NCI-H1092 (cell line): Measurements from ENCODE around the gene FSD1.
A peak's percentile ranks its signal among the peaks of the same experiment; 100 is the strongest.
"Not testable (repeated sequence)": the region's sequence is repeated elsewhere in the genome, so short reads cannot be mapped to it uniquely, and the experiment has no call there.

Source experiments
- DNase-seq: peaks from one replicate; lab custom pipeline; 2025; lab: John Stamatoyannopoulos, UW

The FSD1 gene

DNA sequence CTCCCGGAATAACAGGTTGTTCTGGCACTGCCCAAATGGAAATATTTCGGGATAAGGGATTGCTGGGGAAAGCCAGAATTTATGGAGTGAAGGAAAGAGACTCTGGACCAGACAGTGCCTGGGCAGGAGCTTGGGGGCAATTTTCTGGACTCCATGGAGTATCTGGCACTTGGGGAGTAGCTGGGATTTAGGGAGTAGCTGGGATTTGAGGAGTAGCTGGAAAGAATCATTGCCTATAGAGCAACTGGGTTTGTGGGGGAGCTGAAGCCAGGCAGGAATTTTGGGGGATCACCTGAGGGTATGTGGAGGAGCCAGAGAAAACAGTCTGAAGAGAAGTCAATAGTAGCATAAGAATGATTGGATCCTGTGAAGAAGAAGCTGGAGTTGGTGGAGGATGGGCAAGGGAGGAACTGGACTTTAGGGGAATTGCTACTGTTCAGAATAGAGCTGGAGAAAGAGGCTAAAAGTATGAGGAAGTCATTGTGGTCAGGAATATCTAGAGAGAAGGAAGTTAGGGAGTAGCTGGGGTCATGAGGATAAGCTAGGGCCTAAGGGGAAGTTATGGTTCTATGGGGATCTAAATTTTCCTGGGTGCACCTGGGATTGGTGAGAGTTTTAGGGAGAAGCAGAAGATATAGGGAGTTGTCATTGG, 14.8 kb downstream of the FSD1 start:
- DNase-seq = no peak

DNA sequence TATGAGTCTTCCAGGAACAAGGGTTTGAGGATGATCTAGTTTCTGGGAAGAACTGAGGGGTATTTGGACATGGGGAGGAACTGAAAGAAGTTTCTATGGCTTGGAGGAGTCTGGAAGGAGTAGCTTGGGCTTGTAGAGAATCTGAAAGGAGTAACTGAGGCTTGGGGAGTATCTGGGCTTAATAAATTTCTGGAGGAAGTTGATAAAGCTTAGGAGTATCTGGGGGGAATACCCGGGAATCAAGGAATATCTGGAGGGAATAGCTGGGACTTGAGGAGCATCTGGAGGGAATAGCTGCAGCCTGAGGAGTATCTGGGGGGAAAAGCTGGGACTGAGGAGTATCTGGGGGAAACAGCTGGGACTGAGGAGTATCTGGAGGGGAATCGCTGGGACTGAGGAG, 16.0 kb downstream of the FSD1 start:
- no peak for DNase-seq

DNA sequence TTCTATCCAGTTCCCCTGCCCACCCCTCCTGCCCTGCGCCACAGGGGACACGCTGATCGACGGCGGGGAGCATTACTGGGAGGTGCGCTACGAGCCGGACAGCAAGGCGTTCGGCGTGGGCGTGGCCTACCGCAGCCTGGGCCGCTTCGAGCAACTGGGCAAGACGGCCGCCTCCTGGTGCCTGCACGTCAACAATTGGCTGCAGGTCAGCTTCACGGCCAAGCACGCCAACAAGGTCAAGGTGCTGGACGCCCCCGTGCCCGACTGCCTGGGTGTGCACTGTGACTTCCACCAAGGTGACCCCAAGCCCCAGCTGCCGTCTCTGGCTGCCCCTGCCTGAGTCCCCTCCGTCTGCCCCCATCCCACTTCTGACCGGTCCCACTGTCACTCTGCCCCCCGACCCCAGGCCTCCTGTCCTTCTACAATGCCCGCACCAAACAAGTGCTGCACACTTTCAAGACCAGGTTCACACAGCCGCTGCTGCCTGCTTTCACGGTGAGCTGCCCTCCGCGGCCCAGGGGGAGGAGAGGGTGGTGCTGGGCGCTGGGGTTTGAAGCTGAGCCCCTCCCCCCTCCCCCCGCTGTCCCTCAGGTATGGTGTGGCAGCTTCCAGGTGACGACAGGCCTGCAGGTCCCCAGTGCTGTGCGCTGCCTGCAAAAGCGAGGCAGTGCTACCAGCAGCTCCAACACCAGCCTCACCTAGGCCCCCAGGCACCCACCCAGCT, 18.7 kb downstream of the FSD1 start:
- DNase-seq = no peak

DNA sequence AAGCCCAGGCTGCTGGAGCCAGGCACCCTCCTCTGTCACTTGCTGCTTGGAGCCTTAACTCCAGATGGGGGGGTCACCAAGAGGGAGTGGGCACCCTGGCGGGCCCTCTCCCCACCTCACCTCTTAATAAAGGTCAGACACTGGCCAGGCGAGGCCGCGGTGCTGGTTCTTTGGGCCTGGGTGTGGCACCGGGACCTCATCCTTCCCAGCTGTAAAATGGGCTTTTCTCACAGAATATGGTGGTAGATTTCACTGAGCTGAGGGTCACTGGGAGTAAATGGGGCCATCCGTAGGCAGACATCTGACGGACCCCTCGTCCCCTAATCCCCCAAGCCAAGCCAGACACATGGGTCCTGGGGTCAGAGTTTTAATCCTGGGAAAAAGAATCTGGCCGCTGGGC, 19.3 kb downstream of the FSD1 start:
- no peak for DNase-seq

DNA sequence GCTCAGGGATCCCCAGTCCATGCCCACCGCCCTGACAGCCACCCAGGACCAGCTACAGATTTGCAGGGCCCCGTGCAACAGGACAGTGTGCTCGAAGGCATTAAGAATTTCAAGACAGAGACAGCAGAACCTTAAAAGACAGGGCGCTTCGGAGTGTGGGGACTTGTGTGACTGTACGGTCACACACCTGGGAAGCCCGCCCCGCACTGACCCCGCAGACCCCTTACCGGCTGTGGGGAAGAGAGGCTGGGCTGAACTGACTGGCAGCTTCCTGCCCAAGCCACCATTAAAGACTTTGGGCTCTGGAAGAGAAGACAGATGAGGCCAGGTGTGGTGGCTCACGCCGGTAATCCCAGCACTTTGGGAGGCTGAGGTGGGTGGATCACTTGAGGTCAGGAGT, 19.8 kb downstream of the FSD1 start:
- DNase-seq = no peak

DNA sequence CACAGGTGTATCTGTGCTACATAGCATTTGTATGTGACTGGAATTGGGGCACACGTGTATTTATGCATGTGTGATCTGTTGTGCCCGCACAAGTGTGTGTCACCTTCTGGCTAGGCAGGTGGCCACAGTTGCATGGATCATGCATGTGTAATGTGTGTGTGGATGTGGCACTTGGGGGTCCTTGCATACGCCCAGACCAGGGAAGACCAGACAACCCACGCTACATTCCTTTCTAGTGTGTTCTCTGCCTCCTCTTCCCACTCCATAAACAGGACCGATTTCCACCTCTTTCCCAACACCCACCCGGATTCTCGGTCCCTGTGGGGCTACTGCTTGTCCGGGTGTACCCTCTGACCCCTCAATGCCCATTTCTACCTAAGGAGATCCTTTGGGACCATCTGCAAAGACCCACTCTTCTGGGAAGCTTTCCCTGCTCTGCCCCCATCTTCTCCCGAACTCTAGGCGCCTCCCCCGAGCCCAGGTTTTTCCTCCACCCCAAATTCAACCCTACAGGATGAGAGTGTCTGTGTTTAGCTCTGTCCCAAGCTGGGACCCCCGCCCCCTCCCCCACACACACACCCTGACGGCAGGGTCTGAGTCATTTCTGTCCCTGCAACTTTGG, 21.9 kb downstream of the FSD1 start:
- DNase-seq = no peak

DNA sequence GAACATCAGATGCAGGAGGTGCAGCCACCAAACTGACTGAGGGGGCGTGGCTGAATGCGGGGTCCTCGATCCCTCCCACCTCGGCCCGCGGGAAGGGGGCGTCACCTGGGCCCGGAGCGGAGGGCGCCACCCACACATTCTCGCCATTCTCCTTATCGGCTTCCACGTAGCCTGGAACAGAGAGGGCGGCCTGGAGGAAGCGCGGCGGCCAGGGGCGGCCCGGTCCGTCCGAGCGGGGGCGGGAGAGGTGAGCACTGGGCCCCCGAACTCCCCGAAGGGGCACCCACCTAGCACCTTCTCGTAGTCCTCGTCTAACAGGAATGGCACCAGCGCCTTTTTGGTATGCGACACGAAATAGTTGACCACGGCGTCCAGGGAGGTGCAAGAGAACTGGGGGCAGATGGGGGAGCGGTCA, 22.4 kb downstream of the FSD1 start:
- DNase-seq = no peak

DNA sequence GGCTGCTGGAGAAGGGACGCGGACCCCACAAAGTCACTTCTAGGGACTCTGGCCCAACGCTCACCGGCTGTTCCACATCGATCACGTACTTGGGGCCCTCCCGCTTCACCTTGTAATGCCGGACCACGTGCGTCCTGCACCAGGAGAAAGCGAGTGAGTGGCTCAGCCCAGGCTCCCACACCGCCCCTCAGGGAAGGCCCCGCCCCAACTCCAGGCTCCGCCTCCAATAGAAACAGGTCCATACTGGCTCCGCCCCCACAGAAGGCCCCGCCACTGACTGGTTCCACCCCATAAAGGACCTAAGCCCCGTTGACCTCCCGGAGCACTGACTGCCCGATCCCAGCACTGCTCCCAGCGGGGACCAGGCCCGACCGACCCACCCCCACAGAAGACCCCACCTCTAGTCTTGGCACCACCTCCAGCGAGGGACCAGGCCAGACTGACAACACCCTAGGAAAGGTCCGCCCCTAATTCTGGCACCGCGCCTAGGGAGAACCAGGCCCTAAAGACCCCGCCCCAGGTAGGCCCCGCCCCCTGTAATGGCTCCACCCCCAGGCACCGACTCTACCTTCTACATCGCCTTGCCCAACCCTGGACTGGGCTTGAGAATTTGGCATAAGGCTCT, 23.0 kb downstream of the FSD1 start:
- DNase-seq = no peak

DNA sequence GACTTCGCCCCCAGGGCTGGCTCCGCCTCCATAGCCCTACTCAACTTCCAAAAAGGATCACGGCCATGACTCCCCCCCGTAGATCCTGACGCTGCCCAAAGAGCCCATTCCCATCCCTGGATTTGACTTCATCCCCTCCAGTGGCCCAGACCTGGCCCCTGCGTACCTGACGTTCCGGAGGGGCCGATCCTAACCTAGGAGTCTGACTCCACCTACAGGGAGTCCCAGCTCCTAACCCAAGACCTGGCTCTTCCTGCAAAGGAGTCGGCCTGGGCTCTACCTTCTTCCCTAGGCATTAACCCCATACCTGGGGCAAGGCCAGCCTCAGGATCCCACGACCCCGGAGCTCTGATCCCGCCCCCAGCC, 23.5 kb downstream of the FSD1 start:
- no peak for DNase-seq

DNA sequence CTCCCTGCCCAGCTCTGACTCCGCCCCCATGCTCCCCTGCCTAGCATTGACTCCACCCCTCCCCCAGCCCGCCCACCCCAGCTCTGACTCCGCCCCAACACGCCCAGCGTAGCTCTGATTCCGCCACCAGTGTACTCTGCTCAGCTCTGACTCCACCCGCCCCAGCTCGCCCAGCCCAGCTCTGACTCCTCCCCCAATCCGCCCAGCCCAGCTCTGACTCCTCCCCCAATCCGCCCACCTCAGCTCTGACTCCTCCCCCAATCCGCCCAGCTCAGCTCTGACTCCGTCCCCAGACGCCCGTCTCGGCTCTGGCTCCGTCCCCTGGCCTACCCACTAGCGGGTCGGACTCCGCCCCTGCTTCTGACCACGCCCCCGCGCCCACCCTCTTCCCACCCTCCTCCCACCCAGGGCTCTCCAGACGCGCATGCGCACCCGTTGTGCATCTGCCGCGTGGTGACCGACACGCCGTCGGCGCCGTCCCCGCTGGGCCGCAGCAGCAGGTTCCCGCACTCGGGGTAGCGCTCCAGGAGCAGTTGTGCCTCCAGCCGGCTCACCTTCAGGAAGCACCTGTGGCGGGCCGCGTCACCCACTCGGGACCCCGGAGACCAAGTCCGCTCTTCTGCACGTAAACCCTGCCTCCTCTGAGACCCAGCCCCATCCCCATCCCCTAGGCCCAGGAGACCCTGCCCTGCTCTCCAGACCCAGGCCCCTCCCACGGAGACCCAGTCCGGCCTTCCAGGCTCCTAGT, 24.0 kb downstream of the FSD1 start:
- DNase-seq = no peak

DNA sequence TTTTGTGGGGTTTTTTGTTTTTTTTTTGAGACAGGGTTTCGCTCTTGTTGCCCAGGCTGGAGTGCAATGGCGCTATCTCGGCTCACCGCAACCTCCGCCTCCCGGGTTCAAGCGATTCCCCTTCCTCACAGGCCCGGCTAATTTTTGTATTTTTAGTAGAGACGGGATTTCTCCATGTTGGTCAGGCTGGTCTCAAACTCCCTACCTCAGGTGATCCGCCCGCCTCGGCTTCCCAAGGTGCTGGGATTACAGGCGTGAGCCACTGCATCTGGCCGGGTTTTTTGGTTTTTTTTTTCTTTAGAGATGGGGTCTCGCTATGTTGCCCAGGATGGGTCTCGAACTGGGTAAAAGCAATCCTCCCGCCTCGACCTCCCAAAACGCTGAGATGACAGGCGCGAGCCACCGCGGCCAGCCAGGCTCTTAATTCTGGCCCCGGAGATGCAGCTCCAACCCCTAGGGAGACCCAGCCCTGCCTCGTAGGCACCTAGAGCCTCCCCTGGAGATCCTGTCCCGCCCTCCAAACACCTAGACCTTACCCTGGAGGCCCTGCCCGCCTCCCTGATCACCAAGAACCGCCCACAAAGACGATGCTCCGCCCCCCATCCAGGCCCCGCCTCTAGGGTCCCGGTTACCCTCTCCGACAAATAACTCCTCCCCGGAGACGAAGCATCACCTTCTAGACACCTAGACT, 24.7 kb downstream of the FSD1 start:
- not testable (repeated sequence) for DNase-seq

DNA sequence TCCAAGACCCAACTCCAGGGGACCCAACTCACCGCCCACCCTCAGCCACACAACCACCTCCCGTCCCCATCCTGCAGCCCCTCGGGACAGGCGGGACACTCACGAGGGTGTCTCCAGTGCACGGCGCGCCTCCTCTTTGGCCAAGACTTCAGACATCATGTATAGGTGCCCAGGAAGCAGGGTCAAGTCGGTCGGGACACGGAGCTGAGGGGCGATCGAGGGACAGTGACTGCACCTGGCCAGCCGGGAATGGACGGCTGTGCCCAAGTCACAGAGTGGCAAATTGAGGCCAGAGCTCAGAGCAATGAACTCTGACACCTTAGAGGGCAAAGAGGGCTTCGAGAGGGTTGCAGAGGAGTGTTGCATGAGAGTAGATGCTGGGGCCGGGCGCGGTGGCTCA, 25.5 kb downstream of the FSD1 start:
- DNase-seq = no peak

DNA sequence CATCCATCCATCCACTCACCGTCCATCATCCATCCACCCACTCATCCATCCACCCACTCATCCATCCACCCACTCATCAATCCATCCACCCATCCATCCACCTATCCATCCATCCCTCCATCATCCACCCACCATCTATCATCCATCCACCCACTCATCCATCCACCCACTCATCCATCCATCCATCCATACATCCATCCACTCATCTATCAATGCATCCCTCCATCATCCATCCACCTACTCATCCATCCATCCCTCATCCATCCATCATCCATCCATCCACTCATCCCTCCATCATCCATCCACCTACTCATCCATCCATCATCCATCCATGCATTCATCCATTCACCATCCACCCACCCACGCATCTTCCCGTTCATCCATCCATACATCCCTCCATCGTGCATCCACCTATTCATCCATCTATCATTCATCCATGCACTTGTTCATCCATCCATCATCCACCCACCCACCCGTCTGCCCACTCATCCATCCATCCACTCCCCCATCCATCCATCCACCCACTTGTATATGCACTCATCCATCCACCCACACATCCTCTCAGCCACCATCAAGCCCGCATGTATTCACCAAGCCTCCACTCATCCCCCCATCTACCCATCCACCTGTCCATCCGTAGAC, 30.7 kb downstream of the FSD1 start:
- no peak for DNase-seq

DNA sequence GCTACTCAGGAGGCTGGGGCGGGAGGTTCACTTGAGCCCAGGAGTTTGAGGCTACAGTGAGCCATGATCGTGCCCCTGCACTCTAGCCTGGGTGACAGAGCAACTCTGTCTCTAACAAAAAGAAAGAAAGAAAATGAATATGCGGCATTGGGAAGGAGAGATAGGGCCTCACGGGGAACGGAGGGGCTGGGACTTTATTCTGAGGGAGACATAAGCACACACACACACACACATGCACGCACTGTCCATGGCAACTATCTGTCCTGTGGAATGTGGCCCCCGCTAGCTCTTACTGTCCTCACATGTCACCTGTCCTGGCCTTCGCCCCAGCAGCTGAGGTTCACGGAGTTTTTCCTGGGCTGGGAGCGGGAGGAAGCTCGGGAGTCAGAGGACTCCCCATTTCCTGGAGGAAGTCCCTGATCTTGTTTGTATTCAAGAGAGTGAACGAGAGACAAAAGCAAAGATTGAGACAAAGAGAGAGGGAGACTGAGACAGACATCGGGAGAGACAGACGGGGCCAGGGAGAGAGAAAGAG, 33.6 kb downstream of the FSD1 start:
- DNase-seq = no peak

DNA sequence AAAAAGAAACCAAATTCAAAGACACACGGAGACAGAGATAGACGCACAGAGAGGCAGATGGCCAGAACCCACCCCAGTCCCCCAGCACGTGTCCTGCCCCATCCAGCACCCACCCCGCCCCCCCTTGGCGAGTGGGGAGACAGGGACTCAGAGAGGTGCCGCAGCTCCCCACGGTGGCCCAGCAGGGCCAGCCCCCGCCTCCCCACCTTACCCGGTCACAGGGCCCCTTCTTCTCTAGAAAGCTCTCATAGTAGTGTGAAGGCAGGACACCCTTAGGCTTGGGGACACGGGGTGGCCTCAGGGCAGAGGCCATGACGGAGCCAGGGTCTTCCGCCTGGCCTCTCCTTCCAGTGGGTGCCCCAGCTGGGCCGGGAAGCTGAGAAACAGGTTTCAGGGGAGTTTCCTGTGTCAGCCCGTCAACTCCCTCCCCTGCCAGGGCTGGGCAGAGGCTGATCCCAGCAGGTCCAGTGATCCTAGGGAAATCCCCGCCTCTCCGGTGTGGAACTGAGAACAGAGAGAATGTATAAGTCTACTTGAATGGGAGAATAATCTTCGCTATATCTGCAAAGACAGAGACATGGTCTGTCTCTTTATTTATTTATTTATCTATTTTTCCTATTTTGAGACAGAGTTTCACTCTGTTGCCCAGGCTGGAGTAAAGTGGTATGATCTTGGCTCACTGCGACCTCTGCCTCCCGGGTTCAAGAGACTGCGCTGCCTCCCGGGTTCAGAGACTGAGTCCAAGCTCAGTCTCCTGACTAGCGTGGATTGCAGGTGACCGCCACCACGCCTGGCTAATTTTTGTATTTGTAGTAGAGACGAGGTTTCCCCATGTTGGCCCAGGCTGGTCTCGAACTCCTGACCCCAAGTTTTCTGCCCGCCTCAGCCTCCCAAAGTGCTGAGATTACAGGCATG, 34.3 kb downstream of the FSD1 start, which contains the start of gene STAP2:
STAP2 (minus strand) TSS at position 387 of the 915 bp plus-strand sequence; CDS start at position 313, 74 bp downstream.
- no peak for DNase-seq

DNA sequence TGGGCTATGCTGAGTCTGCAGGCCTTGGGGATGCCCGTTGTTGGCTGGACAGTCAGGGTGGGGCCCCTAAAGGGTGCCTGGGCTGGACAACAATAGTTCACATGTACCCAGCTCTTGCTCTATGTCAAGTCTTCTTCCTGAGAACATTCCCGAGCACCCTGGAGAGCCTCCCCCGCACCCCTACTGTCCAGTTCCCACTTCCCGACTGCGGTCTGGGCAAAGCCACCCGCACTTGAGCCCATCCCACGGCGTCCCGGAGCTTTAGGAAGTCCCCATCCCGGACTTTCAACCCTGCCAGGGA, 37.9 kb downstream of the FSD1 start:
- no peak for DNase-seq

DNA sequence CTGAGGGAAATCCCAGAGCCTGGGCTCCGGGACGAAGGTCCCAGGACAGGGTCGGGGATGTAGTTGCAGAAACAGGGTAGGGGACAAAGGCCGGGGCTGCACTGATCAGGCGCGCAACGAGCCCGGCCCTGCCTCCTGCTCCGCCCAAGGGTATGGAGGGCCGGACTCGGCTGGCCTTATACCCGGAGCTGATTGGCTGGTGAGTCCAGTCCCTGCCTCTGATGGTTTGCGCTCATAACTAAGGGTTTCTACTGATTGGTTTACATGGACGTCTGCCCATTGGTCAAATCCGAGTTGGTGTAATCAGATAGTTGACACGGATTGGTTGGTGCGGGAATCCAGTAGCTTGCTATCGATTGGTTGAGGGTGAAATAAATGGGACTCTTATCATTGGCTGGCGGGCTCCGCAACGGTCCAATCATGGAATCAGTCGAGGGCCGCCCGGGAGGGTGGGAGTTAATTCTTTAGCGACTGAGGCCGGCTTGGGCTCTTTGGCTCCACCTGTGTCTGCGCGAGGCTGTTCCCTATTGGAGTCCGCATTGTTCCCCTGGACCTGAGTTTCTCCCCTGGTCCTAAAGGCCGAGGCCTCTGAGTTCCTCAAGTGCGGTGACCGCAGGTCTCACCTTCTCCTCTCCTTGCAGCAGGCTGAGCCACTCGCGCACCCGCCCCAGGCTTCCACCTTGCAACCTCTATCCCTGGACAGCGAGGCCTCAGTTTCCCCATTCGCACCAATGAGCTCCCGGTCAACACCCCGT, 38.4 kb downstream of the FSD1 start:
- peak; percentile 99 for DNase-seq

DNA sequence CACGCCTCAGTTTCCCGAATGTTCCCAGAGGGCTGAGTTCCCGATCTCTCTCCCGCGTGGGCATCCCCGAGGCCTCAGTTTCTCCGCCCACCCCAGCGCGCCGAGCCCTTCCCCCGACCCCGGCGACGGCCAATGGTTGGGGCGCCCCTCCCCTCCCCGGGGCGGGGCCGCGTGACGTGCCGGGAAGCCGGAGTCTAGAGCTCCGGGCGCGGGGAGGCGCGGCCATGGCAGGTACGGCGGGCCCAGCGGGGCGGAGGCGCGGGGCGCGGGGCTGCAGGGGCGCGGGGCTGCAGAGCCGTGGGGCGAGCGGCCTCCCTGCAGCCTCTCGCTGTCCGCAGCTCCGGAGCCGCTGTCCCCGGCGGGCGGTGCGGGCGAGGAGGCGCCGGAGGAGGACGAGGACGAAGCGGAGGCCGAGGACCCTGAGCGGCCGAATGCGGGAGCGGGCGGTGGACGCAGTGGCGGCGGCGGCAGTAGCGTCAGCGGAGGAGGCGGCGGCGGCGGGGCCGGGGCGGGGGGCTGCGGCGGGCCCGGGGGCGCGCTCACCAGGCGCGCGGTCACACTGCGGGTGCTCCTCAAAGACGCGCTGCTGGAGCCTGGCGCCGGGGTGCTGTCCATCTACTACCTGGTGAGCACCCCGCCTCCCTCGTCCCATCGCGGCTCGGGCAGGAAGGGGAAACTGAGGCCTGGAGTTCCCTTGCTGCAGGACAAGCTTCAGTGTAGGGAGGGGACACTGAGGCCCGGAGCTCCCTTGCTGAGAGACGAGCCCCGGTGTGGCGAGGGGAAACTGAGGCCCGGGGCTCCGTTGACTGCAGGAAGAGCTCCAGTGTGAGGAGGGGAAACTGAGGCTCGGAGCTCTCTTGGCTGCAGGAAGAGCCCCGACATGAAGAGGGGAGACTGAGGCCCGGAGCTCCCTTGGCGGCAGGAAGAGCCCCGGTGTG, 39.2 kb downstream of the FSD1 start, which contains the start of gene MPND:
MPND (plus strand) TSS at position 193 of the 938 bp plus-strand sequence; CDS start at position 225, 32 bp downstream.
- DNase-seq = peak; percentile 85
